OCI-LY1 (cell line): ENCODE results near the gene MED26.

Experiments used
- H2AFZ ChIP-seq: fragments of 200-600 bp; sonication (generic), shearing (Covaris generic); 2 replicates; pipeline ENCODE4 v1.6.0; 2014; ENCODE audit warnings: antibody characterized with exemption, mild to moderate bottlenecking, low read length
- H3F3A ChIP-seq: fragments of 200-600 bp; sonication (generic), shearing (Covaris generic); 2 replicates; pipeline ENCODE4 v1.6.0; 2014; ENCODE audit warnings: mild to moderate bottlenecking, antibody characterized with exemption, low read length, moderate library complexity; ENCODE audit not compliant: insufficient read depth
- H3K27ac ChIP-seq: fragments of 200-600 bp; sonication (generic); 2 replicates; pipeline ENCODE4 v1.5.1; 2014; ENCODE audit warnings: low read length, mixed run types, mild to moderate bottlenecking, low read depth; ENCODE audit not compliant: poor library complexity, severe bottlenecking
- H3K27me3 ChIP-seq: fragments of 200-600 bp; sonication (generic); 2 replicates; pipeline ENCODE4 v1.6.0; 2014; ENCODE audit warnings: antibody characterized with exemption, mild to moderate bottlenecking, low read length, moderate library complexity; ENCODE audit not compliant: insufficient read depth
- H3K36me3 ChIP-seq: fragments of 200-600 bp; sonication (generic); 2 replicates; pipeline ENCODE4 v1.6.1; 2014; ENCODE audit warnings: mild to moderate bottlenecking, antibody characterized with exemption, low read length, moderate library complexity, mixed read lengths; ENCODE audit not compliant: insufficient read depth
- H3K4me1 ChIP-seq: fragments of 200-600 bp; sonication (generic); 2 replicates; pipeline ENCODE4 v1.5.1; 2014; ENCODE audit warnings: mild to moderate bottlenecking, low read length, moderate library complexity; ENCODE audit not compliant: insufficient read depth, severe bottlenecking
- H3K4me2 ChIP-seq: fragments of 200-600 bp; sonication (generic), shearing (Covaris generic); 2 replicates; pipeline ENCODE4 v1.6.1; 2014; ENCODE audit warnings: low read length
- H3K4me3 ChIP-seq: fragments of 200-600 bp; sonication (generic); 2 replicates; pipeline ENCODE4 v1.5.1; 2014; ENCODE audit warnings: low read length, low read depth, mild to moderate bottlenecking, mixed read lengths; ENCODE audit not compliant: poor library complexity, severe bottlenecking
- H3K79me2 ChIP-seq: fragments of 200-600 bp; shearing (Covaris generic); 2 replicates; pipeline ENCODE4 v1.6.1; 2016; ENCODE audit warnings: mixed run types, low read length, mixed read lengths; ENCODE audit not compliant: insufficient read depth
- H3K9ac ChIP-seq: fragments of 200-600 bp; sonication (generic), shearing (Covaris generic); 2 replicates; pipeline ENCODE4 v1.6.1; 2014; ENCODE audit warnings: mild to moderate bottlenecking, low read length, mixed read lengths
- H3K9me2 ChIP-seq: fragments of 200-600 bp; sonication (generic), shearing (Covaris generic); 2 replicates; pipeline ENCODE4 v1.6.1; 2014; ENCODE audit warnings: low read depth, mild to moderate bottlenecking, low read length, mixed read lengths
- H3K9me3 ChIP-seq: fragments of 200-600 bp; shearing (Covaris generic); 2 replicates; pipeline ENCODE4 v1.6.1; 2014; ENCODE audit warnings: low read length, mixed read lengths
- H4K20me1 ChIP-seq: fragments of 200-600 bp; sonication (generic), shearing (Covaris generic); 2 replicates; pipeline ENCODE4 v1.6.0; 2016; ENCODE audit warnings: mild to moderate bottlenecking, low read length; ENCODE audit not compliant: insufficient read depth
- CTCF ChIP-seq: fragments of 200-600 bp; sonication (generic), shearing (Covaris generic); IDR thresholded peaks from 2 replicates; pipeline ENCODE4 v1.5.1; 2017; ENCODE audit warnings: mild to moderate bottlenecking, antibody characterized with exemption, low read length, moderate library complexity, mixed read lengths
- EZH2 ChIP-seq: fragments of 200-600 bp; sonication (generic), shearing (Covaris generic); IDR thresholded peaks from 2 replicates; pipeline ENCODE4 v1.8.0; 2017; ENCODE audit warnings: borderline replicate concordance, mixed run types, mild to moderate bottlenecking, antibody characterized with exemption, low read length, moderate library complexity, mixed read lengths

MED26 gene

GRCh38 chr19:16527334-16527935 is 100.6 kb downstream of the MED26 start:
- H3K4me2 ChIP-seq, result no peak overlapping the region
- H3K9ac ChIP-seq, result no peak overlapping the region
- TF ChIP-seq EZH2 (no peak), CTCF (no peak)
- H2AFZ ChIP-seq, result no peak overlapping the region
- H3K9me2 ChIP-seq, result no peaks in the 10 kb centered on the region
- H3K9me3 ChIP-seq, result no peaks in the 10 kb centered on the region
- no peaks in the 10 kb centered on the region for H3K4me1 ChIP-seq
- no peaks in the 10 kb centered on the region for H3K27me3 ChIP-seq
- no peak overlapping the region for H3K27ac ChIP-seq
- H4K20me1 ChIP-seq, result no peaks in the 10 kb centered on the region
- no peaks in the 10 kb centered on the region for H3F3A ChIP-seq
- H3K4me3 ChIP-seq, result no peak overlapping the region
- H3K36me3 ChIP-seq, result peaks cover 96% of the 10 kb centered on the region
- no peaks in the 10 kb centered on the region for H3K79me2 ChIP-seq

GRCh38 chr19:16525751-16526481 is 102.1 kb downstream of the MED26 start:
- H3K36me3 ChIP-seq, result peaks cover 95% of the 10 kb centered on the region
- no peaks in the 10 kb centered on the region for H3K27me3 ChIP-seq
- H3K27ac ChIP-seq, result no peak overlapping the region
- H3K79me2 ChIP-seq, result no peaks in the 10 kb centered on the region
- H4K20me1 ChIP-seq, result no peaks in the 10 kb centered on the region
- H2AFZ ChIP-seq, result no peak overlapping the region
- H3F3A ChIP-seq, result no peaks in the 10 kb centered on the region
- no peaks in the 10 kb centered on the region for H3K4me1 ChIP-seq
- no peak overlapping the region for H3K9ac ChIP-seq
- H3K9me2 ChIP-seq, result no peaks in the 10 kb centered on the region
- H3K9me3 ChIP-seq, result no peaks in the 10 kb centered on the region
- H3K4me2 ChIP-seq, result no peak overlapping the region
- no peak overlapping the region for H3K4me3 ChIP-seq
- TF ChIP-seq CTCF (no peak), EZH2 (no peak)

GRCh38 chr19:16524991-16525734 is 102.8 kb downstream of the MED26 start:
- no peaks in the 10 kb centered on the region for H3K9me2 ChIP-seq
- no peak overlapping the region for H2AFZ ChIP-seq
- no peak overlapping the region for H3K27ac ChIP-seq
- H3K79me2 ChIP-seq, result no peaks in the 10 kb centered on the region
- H3K4me1 ChIP-seq, result no peaks in the 10 kb centered on the region
- no peak overlapping the region for H3K4me2 ChIP-seq
- no peak overlapping the region for H3K9ac ChIP-seq
- H3K36me3 ChIP-seq, result peaks cover 95% of the 10 kb centered on the region
- H3F3A ChIP-seq, result no peaks in the 10 kb centered on the region
- no peaks in the 10 kb centered on the region for H3K27me3 ChIP-seq
- TF ChIP-seq CTCF, result no peak
- no peak for TF ChIP-seq EZH2
- H3K4me3 ChIP-seq, result no peak overlapping the region
- H4K20me1 ChIP-seq, result no peaks in the 10 kb centered on the region
- H3K9me3 ChIP-seq, result no peaks in the 10 kb centered on the region
